GM12878 (cell line): ENCODE results near the gene TNFAIP8L3. TPM values are rescaled to one million over a fixed set of nuclear protein-coding genes. Genes with fewer than 3 reads are reported as not detected.

ENCODE experiments used
- ATAC-seq: fragments of 200-7000 bp; cut with Tn5 transposase; 3 replicates; pipeline ENCODE4 v1.9.1; 2020; ENCODE audit warnings: mild to moderate bottlenecking, moderate library complexity
- BruUV-seq: library from RNA; stranded (reverse); fragments of 400-500 nt; replicated peaks from 2 replicates; lab custom pipeline; 2021; lab: Mats Ljungman, UMichigan
- CTCF ChIA-PET: fragments of 300-600 bp; sonication (Branson Sonifier 250); formaldehyde crosslinking; extraction: SDS; loops from one replicate; lab custom pipeline; 2021; ENCODE audit warnings: inconsistent platforms; lab: Yijun Ruan, JAX
- POLR2A ChIA-PET: fragments of 350-600 bp; formaldehyde crosslinking; extraction: SDS; loops from one replicate; lab custom pipeline; 2021; ENCODE audit warnings: inconsistent platforms; lab: Charles Lee
- RAD21 ChIA-PET: fragments of 300-600 bp; sonication (Branson Sonifier 250); formaldehyde crosslinking; loops from one replicate; lab custom pipeline; 2023; ENCODE audit warnings: antibody characterized with exemption; ENCODE audit not compliant: unreplicated experiment; lab: Charles Lee
- SMC1A ChIA-PET: fragments of 300-600 bp; sonication (Branson Sonifier 250); formaldehyde crosslinking; loops from one replicate; lab custom pipeline; 2023; ENCODE audit not compliant: unreplicated experiment, uncharacterized antibody; lab: Charles Lee
- DNase-seq: peaks from one replicate; pipeline ENCODE4 v3.0.0-alpha.2; 2011; ENCODE audit warnings: low read depth, low spot score
- FAIRE-seq: peaks from 3 replicates; lab custom pipeline; 2011; peaks lifted over from hg19 to GRCh38; lab: Jason Lieb, UNC
- H2AFZ ChIP-seq: 2 replicates; pipeline ENCODE4 v1.6.0; 2011; ENCODE audit warnings: low read depth, low read length, control low read depth; ENCODE audit not compliant: control insufficient read depth
- H3K27ac ChIP-seq: 2 replicates; pipeline ENCODE4 v1.5.1; 2011; ENCODE audit warnings: control low read depth; ENCODE audit not compliant: control insufficient read depth, insufficient read depth
- H3K27me3 ChIP-seq, 2 experiments: replicated peaks in 1 of 2; 2 replicates each; pipeline versions ENCODE4 v1.6.0 to v1.6.1; 2011; ENCODE audit warnings: low read length in 1 of 2; ENCODE audit not compliant: control insufficient read depth in 2 of 2, insufficient read depth in 2 of 2
- H3K36me3 ChIP-seq, 2 experiments: 2 replicates each; pipeline ENCODE4 v1.5.1; 2011; ENCODE audit warnings: low read length in 1 of 2; ENCODE audit not compliant: control insufficient read depth in 2 of 2, insufficient read depth in 2 of 2
- H3K4me1 ChIP-seq: 2 replicates; pipeline ENCODE4 v1.6.1; 2011; ENCODE audit warnings: mild to moderate bottlenecking, low read length, moderate library complexity, mixed read lengths; ENCODE audit not compliant: control insufficient read depth, insufficient read depth
- H3K4me2 ChIP-seq: 2 replicates; pipeline ENCODE4 v1.6.0; 2011; ENCODE audit warnings: control low read depth; ENCODE audit not compliant: control insufficient read depth, insufficient read depth
- H3K4me3 ChIP-seq: fragments of 200-600 bp; sonication (generic); 2 replicates; pipeline ENCODE4 v1.5.1; 2016
- H3K79me2 ChIP-seq: 2 replicates; pipeline ENCODE4 v1.6.0; 2011; ENCODE audit warnings: low read length; ENCODE audit not compliant: control insufficient read depth, insufficient read depth
- H3K9ac ChIP-seq: 2 replicates; pipeline ENCODE4 v1.8.0; 2011; ENCODE audit warnings: low read length, control low read depth, mixed read lengths; ENCODE audit not compliant: control insufficient read depth, insufficient read depth
- H3K9me3 ChIP-seq: replicated peaks from 3 replicates; pipeline ENCODE4 v1.5.1; 2011; ENCODE audit warnings: mild to moderate bottlenecking, low read length; ENCODE audit not compliant: control insufficient read depth, insufficient read depth
- H4K20me1 ChIP-seq: 2 replicates; pipeline ENCODE4 v1.6.0; 2011; ENCODE audit not compliant: control insufficient read depth, insufficient read depth
- BHLHE40 ChIP-seq, 2 experiments: fragments of 450-650 bp in 1 of 2; IDR thresholded peaks; 2 replicates each; pipeline ENCODE4 v1.6.1; 2011 to 2017; ENCODE audit warnings: low read depth in 2 of 2, borderline replicate concordance in 1 of 2, improper control_type of control experiment in 1 of 2, low read length in 1 of 2, mild to moderate bottlenecking in 1 of 2
- LARP7 ChIP-seq: fragments of 450-650 bp; IDR thresholded peaks from 2 replicates; pipeline ENCODE4 v1.6.1; 2017; ENCODE audit warnings: mild to moderate bottlenecking
- RAD51 ChIP-seq: fragments of 450-650 bp; IDR thresholded peaks from 2 replicates; pipeline ENCODE4 v1.6.1; 2016; ENCODE audit warnings: moderate library complexity, mild to moderate bottlenecking, inconsistent platforms
- RCOR1 ChIP-seq: conservative IDR thresholded peaks from 2 replicates; pipeline ENCODE4 v1.6.1; 2012; ENCODE audit warnings: low read depth, low read length, improper control_type of control experiment
- RUNX3 ChIP-seq: IDR thresholded peaks from 2 replicates; pipeline ENCODE4 v1.6.1; 2012; ENCODE audit warnings: low read length, inconsistent platforms
- WGBS: methylation state at CpG from one replicate; pipeline ENCODE4 v1.1.6; 2016; ENCODE audit warnings: low lambda C conversion rate; ENCODE audit not compliant: insufficient replicate concordance, insufficient coverage; ENCODE audit errors: missing lambda C conversion rate; 5-methylcytosine and 5-hydroxymethylcytosine counted together
- in situ Hi-C: fragments of 300-500 bp; cut with MboI; formaldehyde crosslinking; loops from 9 replicates; pipeline ENCODE4 v1.14.3; 2018; ENCODE audit warnings: mixed read lengths
- intact Hi-C: fragments of 100-400 bp; cut with micrococcal nuclease; formaldehyde crosslinking; loops from one replicate; pipeline ENCODE4 v1.14.2; 2022; ENCODE audit not compliant: unreplicated experiment
- polyA plus RNA-seq, 11 experiments: library from polyadenylated mRNA; depleted of rRNA in 4 of 11; unstranded in 6 of 11; stranded (reverse) in 5 of 11; fragments of >200 nt; fragmentation: Nextera tagmentation in 4 of 11; fragmentation: Illumina TruSeq in 1 of 11; extraction: Ambion mirVana in 4 of 11; extraction: Trizol in 1 of 11; gene quantifications; 1 replicate in 1 of 11; 2 replicates in 10 of 11; pipeline versions ENCODE4 v1.2.1 to v1.2.3, GENCODE V29; 2011 to 2016; ENCODE audit warnings: inconsistent platforms in 2 of 11, missing spikeins in 2 of 11, low read depth in 1 of 11
- total RNA-seq, 4 experiments: library from RNA; depleted of rRNA in 3 of 4; stranded (reverse); fragments of >200 nt in 3 of 4; fragmentation: Illumina TruSeq in 1 of 4; extraction: Trizol in 1 of 4; gene quantifications; 2 replicates each; pipeline versions ENCODE4 v1.2.1 to v1.2.3, GENCODE V29; 2013 to 2021
- TF ChIP-seq, protein P1 (sequence below): IDR thresholded peaks from 2 replicates; pipeline ENCODE4 v1.6.1; 2011; ENCODE audit warnings: low read depth, mild to moderate bottlenecking, low read length, moderate library complexity, borderline replicate concordance; ENCODE audit errors: extremely low read depth
- TF ChIP-seq, protein P2 (sequence below): fragments of 450-650 bp; IDR thresholded peaks from 2 replicates; pipeline ENCODE4 v1.6.1; 2018; ENCODE audit warnings: mild to moderate bottlenecking, low read depth, moderate library complexity; ENCODE audit not compliant: partially characterized antibody
- TF ChIP-seq, protein P3 (sequence below): fragments of 450-650 bp; IDR thresholded peaks from 2 replicates; pipeline ENCODE4 v1.6.1; 2016; ENCODE audit warnings: mild to moderate bottlenecking, moderate library complexity, borderline replicate concordance
- TF ChIP-seq, protein P4 (sequence below): IDR thresholded peaks from 2 replicates; pipeline ENCODE4 v1.6.1; 2011; ENCODE audit warnings: borderline replicate concordance, low read depth, mild to moderate bottlenecking, moderate library complexity, low read length; ENCODE audit not compliant: insufficient read depth, poor library complexity, severe bottlenecking
- TF ChIP-seq, protein P5 (sequence below): fragments of 450-650 bp; IDR thresholded peaks from 2 replicates; pipeline ENCODE4 v1.6.1; 2017; ENCODE audit warnings: low read depth, mild to moderate bottlenecking, moderate library complexity
- TF ChIP-seq, protein P6 (sequence below): IDR thresholded peaks from 2 replicates; pipeline ENCODE4 v1.6.1; 2011; ENCODE audit warnings: mild to moderate bottlenecking, low read depth, low read length, moderate library complexity; ENCODE audit not compliant: insufficient replicate concordance

Gene TNFAIP8L3
- total and polyA plus RNA-seq, 10 of the 15 experiments (the other 5 are each of a cell fraction or from before 2014, with no cell fraction given): 0.22 TPM; not detected in 9

DNA sequence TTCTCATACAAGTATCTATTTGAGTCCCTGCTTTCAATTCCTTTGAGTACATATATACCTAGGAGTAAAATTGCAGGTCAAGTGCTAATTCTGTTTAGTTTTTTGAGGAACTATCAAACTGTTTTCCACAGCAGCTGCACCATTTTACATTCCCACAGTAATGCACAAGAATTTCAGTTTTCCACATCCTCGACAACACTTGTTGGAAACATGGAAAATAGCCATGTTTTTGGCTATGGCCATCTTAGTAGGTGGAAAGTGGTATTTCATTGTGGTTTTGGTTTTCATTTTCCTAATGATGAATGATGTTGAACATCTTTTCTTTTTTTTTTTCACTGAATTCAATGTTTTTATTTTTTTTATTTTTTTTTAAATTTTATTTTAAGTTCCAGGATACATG is 44.4 kb upstream of the TNFAIP8L3 start:
- in situ Hi-C loops (no loop called here), intact Hi-C loops (no loop called here)
- peaks cover 1% of the 10 kb centered on the region; the same call in 2 of the 3 replicates for H3K9me3 ChIP-seq
- no peaks in the 10 kb centered on the region; the same call in 1 of the 2 replicates for H3K4me1 ChIP-seq
- SMC1A ChIA-PET: no interaction called here
- FAIRE-seq: no peak
- H3K27me3 ChIP-seq: peaks cover 0 to 1% of the 10 kb centered on the region in 2 experiments; a peak in 1 of 4 replicates
- H3K4me2 ChIP-seq: no peak overlapping the region
- no peak overlapping the region for H3K4me3 ChIP-seq
- no peak overlapping the region for H2AFZ ChIP-seq
- no peak overlapping the region for H3K9ac ChIP-seq
- RAD21 ChIA-PET: no interaction called here
- H4K20me1 ChIP-seq: no peaks in the 10 kb centered on the region
- CTCF ChIA-PET: no interaction called here
- POLR2A ChIA-PET: no interaction called here
- DNase-seq: no peak
- no peak for ATAC-seq
- BruUV-seq: no TSS peak
- WGBS: 81% methylated on average over 1 of the region's 1 CpG
- H3K27ac ChIP-seq: no peak overlapping the region
- no peaks in the 10 kb centered on the region for H3K79me2 ChIP-seq
- H3K36me3 ChIP-seq: no peaks in the 10 kb centered on the region
- TF ChIP-seq RCOR1: no peak
- no peak for TF ChIP-seq RAD51
- TF ChIP-seq, protein P1, sequence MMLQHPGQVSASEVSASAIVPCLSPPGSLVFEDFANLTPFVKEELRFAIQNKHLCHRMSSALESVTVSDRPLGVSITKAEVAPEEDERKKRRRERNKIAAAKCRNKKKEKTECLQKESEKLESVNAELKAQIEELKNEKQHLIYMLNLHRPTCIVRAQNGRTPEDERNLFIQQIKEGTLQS: no peak
- TF ChIP-seq, protein P2, sequence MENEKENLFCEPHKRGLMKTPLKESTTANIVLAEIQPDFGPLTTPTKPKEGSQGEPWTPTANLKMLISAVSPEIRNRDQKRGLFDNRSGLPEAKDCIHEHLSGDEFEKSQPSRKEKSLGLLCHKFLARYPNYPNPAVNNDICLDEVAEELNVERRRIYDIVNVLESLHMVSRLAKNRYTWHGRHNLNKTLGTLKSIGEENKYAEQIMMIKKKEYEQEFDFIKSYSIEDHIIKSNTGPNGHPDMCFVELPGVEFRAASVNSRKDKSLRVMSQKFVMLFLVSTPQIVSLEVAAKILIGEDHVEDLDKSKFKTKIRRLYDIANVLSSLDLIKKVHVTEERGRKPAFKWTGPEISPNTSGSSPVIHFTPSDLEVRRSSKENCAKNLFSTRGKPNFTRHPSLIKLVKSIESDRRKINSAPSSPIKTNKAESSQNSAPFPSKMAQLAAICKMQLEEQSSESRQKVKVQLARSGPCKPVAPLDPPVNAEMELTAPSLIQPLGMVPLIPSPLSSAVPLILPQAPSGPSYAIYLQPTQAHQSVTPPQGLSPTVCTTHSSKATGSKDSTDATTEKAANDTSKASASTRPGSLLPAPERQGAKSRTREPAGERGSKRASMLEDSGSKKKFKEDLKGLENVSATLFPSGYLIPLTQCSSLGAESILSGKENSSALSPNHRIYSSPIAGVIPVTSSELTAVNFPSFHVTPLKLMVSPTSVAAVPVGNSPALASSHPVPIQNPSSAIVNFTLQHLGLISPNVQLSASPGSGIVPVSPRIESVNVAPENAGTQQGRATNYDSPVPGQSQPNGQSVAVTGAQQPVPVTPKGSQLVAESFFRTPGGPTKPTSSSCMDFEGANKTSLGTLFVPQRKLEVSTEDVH: no peak
- TF ChIP-seq, protein P3, sequence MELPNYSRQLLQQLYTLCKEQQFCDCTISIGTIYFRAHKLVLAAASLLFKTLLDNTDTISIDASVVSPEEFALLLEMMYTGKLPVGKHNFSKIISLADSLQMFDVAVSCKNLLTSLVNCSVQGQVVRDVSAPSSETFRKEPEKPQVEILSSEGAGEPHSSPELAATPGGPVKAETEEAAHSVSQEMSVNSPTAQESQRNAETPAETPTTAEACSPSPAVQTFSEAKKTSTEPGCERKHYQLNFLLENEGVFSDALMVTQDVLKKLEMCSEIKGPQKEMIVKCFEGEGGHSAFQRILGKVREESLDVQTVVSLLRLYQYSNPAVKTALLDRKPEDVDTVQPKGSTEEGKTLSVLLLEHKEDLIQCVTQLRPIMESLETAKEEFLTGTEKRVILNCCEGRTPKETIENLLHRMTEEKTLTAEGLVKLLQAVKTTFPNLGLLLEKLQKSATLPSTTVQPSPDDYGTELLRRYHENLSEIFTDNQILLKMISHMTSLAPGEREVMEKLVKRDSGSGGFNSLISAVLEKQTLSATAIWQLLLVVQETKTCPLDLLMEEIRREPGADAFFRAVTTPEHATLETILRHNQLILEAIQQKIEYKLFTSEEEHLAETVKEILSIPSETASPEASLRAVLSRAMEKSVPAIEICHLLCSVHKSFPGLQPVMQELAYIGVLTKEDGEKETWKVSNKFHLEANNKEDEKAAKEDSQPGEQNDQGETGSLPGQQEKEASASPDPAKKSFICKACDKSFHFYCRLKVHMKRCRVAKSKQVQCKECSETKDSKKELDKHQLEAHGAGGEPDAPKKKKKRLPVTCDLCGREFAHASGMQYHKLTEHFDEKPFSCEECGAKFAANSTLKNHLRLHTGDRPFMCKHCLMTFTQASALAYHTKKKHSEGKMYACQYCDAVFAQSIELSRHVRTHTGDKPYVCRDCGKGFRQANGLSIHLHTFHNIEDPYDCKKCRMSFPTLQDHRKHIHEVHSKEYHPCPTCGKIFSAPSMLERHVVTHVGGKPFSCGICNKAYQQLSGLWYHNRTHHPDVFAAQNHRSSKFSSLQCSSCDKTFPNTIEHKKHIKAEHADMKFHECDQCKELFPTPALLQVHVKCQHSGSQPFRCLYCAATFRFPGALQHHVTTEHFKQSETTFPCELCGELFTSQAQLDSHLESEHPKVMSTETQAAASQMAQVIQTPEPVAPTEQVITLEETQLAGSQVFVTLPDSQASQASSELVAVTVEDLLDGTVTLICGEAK: no peak
- TF ChIP-seq, protein P4, sequence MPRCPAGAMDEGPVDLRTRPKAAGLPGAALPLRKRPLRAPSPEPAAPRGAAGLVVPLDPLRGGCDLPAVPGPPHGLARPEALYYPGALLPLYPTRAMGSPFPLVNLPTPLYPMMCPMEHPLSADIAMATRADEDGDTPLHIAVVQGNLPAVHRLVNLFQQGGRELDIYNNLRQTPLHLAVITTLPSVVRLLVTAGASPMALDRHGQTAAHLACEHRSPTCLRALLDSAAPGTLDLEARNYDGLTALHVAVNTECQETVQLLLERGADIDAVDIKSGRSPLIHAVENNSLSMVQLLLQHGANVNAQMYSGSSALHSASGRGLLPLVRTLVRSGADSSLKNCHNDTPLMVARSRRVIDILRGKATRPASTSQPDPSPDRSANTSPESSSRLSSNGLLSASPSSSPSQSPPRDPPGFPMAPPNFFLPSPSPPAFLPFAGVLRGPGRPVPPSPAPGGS: no peak
- no peak for TF ChIP-seq RUNX3
- TF ChIP-seq BHLHE40 (IDR thresholded peaks at IDR 0.05; ENCODE audit: borderline replicate concordance in 1 of 2, low read depth in 2 of 2, low read length in 1 of 2): no peak
- TF ChIP-seq, protein P5, sequence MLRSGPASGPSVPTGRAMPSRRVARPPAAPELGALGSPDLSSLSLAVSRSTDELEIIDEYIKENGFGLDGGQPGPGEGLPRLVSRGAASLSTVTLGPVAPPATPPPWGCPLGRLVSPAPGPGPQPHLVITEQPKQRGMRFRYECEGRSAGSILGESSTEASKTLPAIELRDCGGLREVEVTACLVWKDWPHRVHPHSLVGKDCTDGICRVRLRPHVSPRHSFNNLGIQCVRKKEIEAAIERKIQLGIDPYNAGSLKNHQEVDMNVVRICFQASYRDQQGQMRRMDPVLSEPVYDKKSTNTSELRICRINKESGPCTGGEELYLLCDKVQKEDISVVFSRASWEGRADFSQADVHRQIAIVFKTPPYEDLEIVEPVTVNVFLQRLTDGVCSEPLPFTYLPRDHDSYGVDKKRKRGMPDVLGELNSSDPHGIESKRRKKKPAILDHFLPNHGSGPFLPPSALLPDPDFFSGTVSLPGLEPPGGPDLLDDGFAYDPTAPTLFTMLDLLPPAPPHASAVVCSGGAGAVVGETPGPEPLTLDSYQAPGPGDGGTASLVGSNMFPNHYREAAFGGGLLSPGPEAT: no peak
- TF ChIP-seq, protein P6, sequence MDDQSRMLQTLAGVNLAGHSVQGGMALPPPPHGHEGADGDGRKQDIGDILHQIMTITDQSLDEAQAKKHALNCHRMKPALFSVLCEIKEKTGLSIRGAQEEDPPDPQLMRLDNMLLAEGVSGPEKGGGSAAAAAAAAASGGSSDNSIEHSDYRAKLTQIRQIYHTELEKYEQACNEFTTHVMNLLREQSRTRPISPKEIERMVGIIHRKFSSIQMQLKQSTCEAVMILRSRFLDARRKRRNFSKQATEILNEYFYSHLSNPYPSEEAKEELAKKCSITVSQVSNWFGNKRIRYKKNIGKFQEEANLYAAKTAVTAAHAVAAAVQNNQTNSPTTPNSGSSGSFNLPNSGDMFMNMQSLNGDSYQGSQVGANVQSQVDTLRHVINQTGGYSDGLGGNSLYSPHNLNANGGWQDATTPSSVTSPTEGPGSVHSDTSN: no peak
- no peak for TF ChIP-seq LARP7
